Sigmoid colon (tissue), 4 donors: ENCODE measurements around the gene PRSS2.

ENCODE experiments used
- CTCF ChIP-seq, 4 experiments: fragments of 450-650 bp in 3 of 4; fragments of 200-600 bp in 1 of 4; IDR thresholded peaks; one replicate each; pipeline ENCODE4 v1.5.1; 2016 to 2019; ENCODE audit warnings: antibody characterized with exemption in 4 of 4, mild to moderate bottlenecking in 3 of 4, moderate library complexity in 2 of 4
- EP300 ChIP-seq, 4 donors: sonication (generic); formaldehyde crosslinking; IDR thresholded peaks; one replicate each; pipeline ENCODE4 v1.6.1; 2017; ENCODE audit warnings: antibody characterized with exemption in 4 of 4
- POLR2A ChIP-seq, 2 donors: fragments of 450-650 bp; IDR thresholded peaks; one replicate each; pipeline ENCODE4 v1.6.1; 2016; ENCODE audit warnings: antibody characterized with exemption in 2 of 2, mild to moderate bottlenecking in 2 of 2, moderate library complexity in 2 of 2

GRCh38 chr7:142787034-142787768 lies 16.4 kb downstream of the PRSS2 start:
- TF ChIP-seq EP300 (IDR thresholded peaks at IDR 0.05) (peak in 1 of 4 donors; percentile 37), CTCF (IDR thresholded peaks at IDR 0.05) (no peak), POLR2A (IDR thresholded peaks at IDR 0.05) (no peak)
